DND-41 (cell line): ENCODE measurements around the gene PPIL6.

Source experiments
- EZH2 ChIP-seq: IDR thresholded peaks from 3 replicates; pipeline ENCODE4 v1.6.1; 2012; ENCODE audit warnings: borderline replicate concordance, low read depth, mild to moderate bottlenecking, moderate library complexity, low read length, inconsistent platforms; ENCODE audit not compliant: severe bottlenecking
- TF ChIP-seq, protein P1 (sequence below): IDR thresholded peaks from 2 replicates; pipeline ENCODE4 v1.5.1; 2012; ENCODE audit warnings: borderline replicate concordance, low read length, moderate library complexity, mild to moderate bottlenecking; ENCODE audit not compliant: poor library complexity, severe bottlenecking; ENCODE audit errors: extremely low read depth

DNA sequence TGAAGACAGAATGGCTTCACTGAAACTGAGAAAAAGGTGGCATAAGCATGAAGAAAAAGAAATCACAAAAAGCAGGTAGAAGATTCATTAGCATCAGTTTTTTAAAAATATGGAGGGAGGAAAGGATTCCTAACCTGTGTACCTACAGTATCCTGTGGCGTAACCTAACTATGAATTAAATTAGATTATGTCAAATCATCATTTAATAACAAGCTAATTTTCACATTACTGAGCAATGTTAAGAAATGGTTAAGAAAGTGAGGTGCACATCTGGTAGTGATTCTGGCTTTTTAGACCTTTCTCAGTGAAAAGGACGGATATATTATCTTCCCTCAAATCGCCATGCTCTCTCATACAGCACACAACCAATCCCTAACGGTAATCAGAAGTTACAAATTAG, 70.7 kb downstream of the PPIL6 start:
- TF ChIP-seq, protein P1, sequence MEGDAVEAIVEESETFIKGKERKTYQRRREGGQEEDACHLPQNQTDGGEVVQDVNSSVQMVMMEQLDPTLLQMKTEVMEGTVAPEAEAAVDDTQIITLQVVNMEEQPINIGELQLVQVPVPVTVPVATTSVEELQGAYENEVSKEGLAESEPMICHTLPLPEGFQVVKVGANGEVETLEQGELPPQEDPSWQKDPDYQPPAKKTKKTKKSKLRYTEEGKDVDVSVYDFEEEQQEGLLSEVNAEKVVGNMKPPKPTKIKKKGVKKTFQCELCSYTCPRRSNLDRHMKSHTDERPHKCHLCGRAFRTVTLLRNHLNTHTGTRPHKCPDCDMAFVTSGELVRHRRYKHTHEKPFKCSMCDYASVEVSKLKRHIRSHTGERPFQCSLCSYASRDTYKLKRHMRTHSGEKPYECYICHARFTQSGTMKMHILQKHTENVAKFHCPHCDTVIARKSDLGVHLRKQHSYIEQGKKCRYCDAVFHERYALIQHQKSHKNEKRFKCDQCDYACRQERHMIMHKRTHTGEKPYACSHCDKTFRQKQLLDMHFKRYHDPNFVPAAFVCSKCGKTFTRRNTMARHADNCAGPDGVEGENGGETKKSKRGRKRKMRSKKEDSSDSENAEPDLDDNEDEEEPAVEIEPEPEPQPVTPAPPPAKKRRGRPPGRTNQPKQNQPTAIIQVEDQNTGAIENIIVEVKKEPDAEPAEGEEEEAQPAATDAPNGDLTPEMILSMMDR, result no peak
- no peak for TF ChIP-seq EZH2
